PC-3 (cell line): ENCODE data around the gene PLXNA4.

Source experiments
- EZH2 ChIP-seq: fragments of 300-600 bp; sonication (generic); IDR thresholded peaks from one replicate; pipeline ENCODE4 v1.6.1; 2017; ENCODE audit warnings: antibody characterized with exemption, mild to moderate bottlenecking, low read length; ENCODE audit not compliant: unreplicated experiment
- EZH2phosphoT487 ChIP-seq: fragments of 300-600 bp; sonication (generic); IDR thresholded peaks from 2 replicates; pipeline ENCODE4 v1.6.1; 2018; ENCODE audit warnings: mild to moderate bottlenecking, antibody characterized with exemption, low read length, borderline replicate concordance
- TF ChIP-seq, protein P1 (sequence below): fragments of 300-600 bp; sonication (generic); conservative IDR thresholded peaks from 2 replicates; pipeline ENCODE4 v1.5.1; 2017; ENCODE audit warnings: antibody characterized with exemption, low read depth, mild to moderate bottlenecking, low read length

DNA sequence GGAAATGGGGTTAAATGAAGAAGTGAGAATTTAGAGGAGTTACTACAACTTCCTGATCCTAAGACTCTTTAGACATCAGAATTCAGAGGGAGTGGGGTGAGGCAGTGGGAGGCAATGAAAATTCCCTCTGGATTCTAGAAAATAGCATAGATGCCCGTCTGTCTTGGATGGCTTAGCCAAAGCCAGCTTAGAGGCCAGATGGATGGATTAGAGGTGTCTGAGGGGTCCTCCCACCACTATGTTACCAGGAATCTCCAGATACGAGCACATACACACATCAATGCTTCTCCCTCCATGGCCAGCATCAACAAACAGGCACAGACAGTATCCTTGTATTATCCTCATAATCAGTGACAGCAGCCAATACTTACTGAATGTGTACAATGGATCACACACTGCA is 418.1 kb downstream of the PLXNA4 start:
- TF ChIP-seq, protein P1, sequence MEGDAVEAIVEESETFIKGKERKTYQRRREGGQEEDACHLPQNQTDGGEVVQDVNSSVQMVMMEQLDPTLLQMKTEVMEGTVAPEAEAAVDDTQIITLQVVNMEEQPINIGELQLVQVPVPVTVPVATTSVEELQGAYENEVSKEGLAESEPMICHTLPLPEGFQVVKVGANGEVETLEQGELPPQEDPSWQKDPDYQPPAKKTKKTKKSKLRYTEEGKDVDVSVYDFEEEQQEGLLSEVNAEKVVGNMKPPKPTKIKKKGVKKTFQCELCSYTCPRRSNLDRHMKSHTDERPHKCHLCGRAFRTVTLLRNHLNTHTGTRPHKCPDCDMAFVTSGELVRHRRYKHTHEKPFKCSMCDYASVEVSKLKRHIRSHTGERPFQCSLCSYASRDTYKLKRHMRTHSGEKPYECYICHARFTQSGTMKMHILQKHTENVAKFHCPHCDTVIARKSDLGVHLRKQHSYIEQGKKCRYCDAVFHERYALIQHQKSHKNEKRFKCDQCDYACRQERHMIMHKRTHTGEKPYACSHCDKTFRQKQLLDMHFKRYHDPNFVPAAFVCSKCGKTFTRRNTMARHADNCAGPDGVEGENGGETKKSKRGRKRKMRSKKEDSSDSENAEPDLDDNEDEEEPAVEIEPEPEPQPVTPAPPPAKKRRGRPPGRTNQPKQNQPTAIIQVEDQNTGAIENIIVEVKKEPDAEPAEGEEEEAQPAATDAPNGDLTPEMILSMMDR: no peak
- TF ChIP-seq EZH2phosphoT487 (no peak), EZH2 (no peak)
